GM21360 (cell line): ENCODE measurements around the gene ITPA.

Source experiments
- ATAC-seq: cut with Tn5 transposase; IDR thresholded peaks from one replicate; pipeline ENCODE4 v1.9.1; 2021; ENCODE audit warnings: mild to moderate bottlenecking, moderate library complexity; ENCODE audit not compliant: unreplicated experiment

ITPA gene

GRCh38 chr20:3240776-3241363, 31.6 kb downstream of the ITPA start:
- no peak for ATAC-seq

GRCh38 chr20:3242172-3242692, 32.9 kb downstream of the ITPA start:
- ATAC-seq: no peak

- ATAC-seq: no peak
Measured at GRCh38 chr20:3243718-3244358, 34.5 kb downstream of the ITPA start.

- no peak for ATAC-seq
Measured at GRCh38 chr20:3244613-3245012, 35.3 kb downstream of the ITPA start.

- ATAC-seq: no peak
Measured at GRCh38 chr20:3245156-3245555, 35.9 kb downstream of the ITPA start.

- no peak for ATAC-seq
Measured at GRCh38 chr20:3245711-3246110, 36.4 kb downstream of the ITPA start.

GRCh38 chr20:3246682-3247081, 37.4 kb downstream of the ITPA start:
- no peak for ATAC-seq

- no peak for ATAC-seq
Measured at GRCh38 chr20:3247638-3248037, 38.3 kb downstream of the ITPA start.

GRCh38 chr20:3248167-3248992, 39.1 kb downstream of the ITPA start:
- ATAC-seq: no peak

- ATAC-seq: no peak
Measured at GRCh38 chr20:3248993-3249347, 39.7 kb downstream of the ITPA start.

- ATAC-seq: no peak
Measured at GRCh38 chr20:3250091-3250504, 40.8 kb downstream of the ITPA start.

GRCh38 chr20:3251806-3252205, 42.5 kb downstream of the ITPA start:
- ATAC-seq: no peak

- ATAC-seq: no peak
Measured at GRCh38 chr20:3255728-3256127, 46.4 kb downstream of the ITPA start.

- ATAC-seq: no peak
Measured at GRCh38 chr20:3258429-3258828, 49.1 kb downstream of the ITPA start.

GRCh38 chr20:3262566-3262965, 53.3 kb downstream of the ITPA start:
- no peak for ATAC-seq

- no peak for ATAC-seq
Measured at GRCh38 chr20:3270051-3270450, 60.8 kb downstream of the ITPA start.

GRCh38 chr20:3273371-3273770, 64.1 kb downstream of the ITPA start:
- ATAC-seq: no peak
